HG03097 (cell line): ENCODE data around the gene STARD6.
A peak's percentile ranks its signal among the peaks of the same experiment; 100 is the strongest.
"Not testable (repeated sequence)": the region's sequence is repeated elsewhere in the genome, so short reads cannot be mapped to it uniquely, and the experiment has no call there.

ENCODE experiments used
- ATAC-seq: cut with Tn5 transposase; IDR thresholded peaks from one replicate; pipeline ENCODE4 v1.9.1; 2021; ENCODE audit not compliant: unreplicated experiment, low FRiP score

Gene STARD6

GRCh38 chr18:54357660-54358494 is at the start of gene STARD6, which contains the start of gene C18orf54:
TSS of gene STARD6 (minus strand) at chr18:54357858. CDS start at chr18:54354573, 3,285 bp downstream.
TSS of gene C18orf54 (plus strand) at chr18:54357906. CDS start at chr18:54360573, 2,667 bp downstream.
- ATAC-seq = peak; percentile 97

- ATAC-seq = no peak
These were observed 47.6 kb upstream of the STARD6 start for GRCh38 chr18:54405290-54405689.

- no peak for ATAC-seq
These were observed 39.1 kb upstream of the STARD6 start for GRCh38 chr18:54396760-54397159.

- no peak for ATAC-seq
These were observed 36.1 kb upstream of the STARD6 start for GRCh38 chr18:54393648-54394294.

GRCh38 chr18:54392543-54393023 is 34.9 kb upstream of the STARD6 start:
- no peak for ATAC-seq

DNA sequence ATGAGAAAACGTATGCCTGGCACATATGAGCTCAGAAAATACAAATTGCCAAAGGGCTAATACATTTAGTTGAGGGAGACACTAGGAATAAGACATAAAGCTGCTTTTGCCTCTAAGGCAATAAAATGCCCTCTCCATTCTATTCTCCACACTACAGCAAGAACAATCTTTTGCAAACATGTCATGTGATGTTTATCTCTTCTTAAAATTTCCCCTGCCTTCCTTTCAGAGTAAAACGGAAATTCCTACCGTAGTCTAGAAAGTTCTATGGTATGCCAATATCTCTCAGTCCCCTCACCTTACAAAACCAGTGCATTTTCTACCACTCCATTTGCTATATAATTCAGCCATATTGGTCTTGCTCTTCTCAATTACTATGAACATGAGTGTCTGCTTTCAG is 33.2 kb upstream of the STARD6 start:
- no peak for ATAC-seq

DNA sequence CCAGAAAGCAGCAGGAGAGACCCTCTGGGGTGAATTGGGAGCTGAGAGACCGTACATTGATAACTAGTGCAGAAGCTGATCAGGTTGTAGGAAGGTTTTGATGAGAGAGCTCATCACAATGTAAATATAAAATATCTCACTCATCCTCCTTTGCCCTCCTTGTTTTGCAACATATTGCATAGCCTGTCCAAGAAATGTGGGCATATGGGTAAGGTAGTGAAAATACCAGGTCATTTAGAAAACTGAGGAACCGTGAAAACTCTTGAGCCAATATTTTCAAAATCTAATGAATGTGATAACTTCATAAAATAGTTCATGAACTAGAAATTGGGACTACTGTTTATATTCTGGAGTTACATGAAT is 31.5 kb upstream of the STARD6 start:
- no peak for ATAC-seq

- ATAC-seq = peak; percentile 98
These were observed 30.8 kb upstream of the STARD6 start for GRCh38 chr18:54388203-54389142.

- ATAC-seq = no peak
These were observed 30.0 kb upstream of the STARD6 start for GRCh38 chr18:54387631-54388030.

- ATAC-seq = not testable (repeated sequence)
These were observed 29.3 kb upstream of the STARD6 start for GRCh38 chr18:54386800-54387495.

DNA sequence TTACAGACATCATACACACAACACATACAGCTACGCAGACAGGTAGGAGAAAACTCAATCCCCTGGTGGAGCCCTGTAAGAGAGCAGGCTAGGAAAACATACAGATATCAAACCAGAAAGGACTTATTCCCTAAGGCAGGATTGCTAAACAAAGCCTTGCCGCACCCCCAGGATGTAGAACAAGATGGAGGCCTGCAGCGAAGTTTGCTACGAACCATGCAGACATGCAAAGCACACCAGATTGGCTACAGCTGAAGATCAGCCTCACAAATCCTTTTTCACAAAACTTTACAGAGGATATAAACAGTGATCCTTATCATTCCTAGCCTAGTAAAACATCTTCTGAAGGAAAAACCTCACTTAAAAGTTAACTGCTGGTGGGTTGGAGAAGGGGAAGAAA is 28.4 kb upstream of the STARD6 start:
- ATAC-seq = no peak

DNA sequence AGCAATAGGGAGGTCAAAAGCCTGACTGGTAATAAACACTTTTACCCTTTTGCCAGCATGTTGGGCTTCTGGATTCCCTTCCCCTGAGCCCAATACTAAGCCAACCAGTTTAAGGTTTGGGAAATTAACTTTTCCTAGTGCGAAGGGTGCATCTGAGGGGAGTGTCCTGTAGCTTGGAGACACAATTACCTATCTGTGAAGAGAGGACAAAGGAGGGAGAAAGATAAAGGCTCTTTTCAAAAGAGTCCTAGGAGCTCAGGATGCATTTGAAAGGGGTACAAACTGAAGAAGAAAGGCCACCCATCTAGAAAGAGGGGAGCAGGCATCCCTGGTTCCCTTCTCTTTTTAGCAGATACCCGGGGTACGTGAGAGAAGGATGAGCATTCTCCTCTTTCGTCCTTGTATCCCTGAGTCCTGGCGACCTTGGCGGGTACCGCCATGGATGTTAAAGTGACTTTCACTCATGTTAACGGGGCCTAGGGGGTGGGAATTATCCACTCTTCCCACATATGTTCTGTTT is 25.1 kb upstream of the STARD6 start:
- ATAC-seq = no peak

- no peak for ATAC-seq
These were observed 24.4 kb upstream of the STARD6 start for GRCh38 chr18:54382076-54382475.

DNA sequence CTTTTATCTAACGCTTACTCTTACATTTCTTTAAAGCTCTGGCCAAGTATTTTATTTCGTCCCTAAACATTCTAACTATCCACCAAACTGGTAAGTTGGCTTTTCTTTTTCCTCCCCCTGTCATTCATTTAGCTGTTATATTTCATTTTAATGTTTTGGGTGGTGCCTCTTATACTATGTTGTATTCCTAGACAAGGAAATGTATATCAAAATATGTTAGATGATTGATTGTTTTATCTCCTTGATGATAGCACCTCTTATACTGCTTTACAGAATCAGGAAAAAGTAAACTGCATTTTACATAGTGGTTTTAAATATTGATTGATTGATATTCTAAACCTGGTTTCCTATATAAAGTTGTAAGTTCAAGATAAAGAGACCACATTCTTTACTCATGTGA is 24.0 kb upstream of the STARD6 start:
- no peak for ATAC-seq

DNA sequence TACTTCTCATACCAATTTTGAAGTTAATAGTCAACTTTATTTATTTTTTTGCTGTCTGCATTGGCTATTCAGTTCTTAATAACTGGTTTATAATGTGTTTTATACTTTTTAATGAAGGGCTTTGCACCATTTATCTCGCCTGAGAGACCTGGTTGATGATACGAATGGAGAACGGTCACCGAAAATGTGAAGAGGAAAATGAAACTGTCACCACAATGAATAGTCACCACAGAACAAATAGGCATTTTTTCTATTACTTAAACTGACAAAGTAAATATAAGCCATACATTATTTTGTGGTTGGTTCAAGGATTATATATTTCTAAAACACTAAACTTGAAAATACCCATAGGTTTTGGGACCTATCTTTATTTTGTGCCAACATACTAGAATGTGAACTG is 20.4 kb upstream of the STARD6 start:
- ATAC-seq = no peak

DNA sequence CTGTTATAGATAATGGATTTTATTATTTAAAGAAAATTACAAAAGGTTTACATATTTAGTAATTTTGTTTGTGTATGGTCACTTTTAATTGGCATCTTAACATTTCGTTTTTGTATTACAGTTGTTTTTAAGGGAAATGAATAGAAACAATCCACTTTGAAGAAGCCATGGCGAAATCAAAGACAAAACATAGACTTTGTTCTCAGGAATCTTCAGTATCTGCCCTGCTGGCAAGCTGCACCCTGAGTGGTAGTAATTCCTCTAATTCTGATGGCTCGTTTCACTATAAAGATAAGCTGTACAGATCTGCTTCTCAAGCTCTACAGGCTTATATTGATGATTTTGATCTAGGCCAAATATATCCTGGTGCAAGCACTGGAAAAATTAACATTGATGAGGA is 2.7 kb upstream of the STARD6 start:
- ATAC-seq = no peak

DNA sequence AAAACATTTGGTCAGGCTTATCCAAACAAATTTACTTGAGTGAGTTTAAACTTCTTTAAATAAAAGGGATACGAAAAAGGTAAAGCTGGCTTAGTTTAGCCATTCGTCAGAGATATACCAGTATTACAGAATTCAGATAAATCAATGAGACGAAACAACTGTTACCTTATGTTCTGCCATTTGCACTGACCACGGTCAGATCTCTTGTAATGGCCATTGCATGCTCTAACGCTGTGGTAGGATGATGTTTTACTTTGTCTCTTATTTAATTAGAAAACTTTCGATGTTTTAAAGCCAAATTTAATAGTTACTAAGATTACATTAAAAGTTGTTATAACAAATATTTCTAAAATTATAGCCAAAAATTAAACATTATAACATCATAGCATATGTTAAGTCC is 1.6 kb upstream of the STARD6 start:
- no peak for ATAC-seq

- no peak for ATAC-seq
These were observed 910 bp upstream of the STARD6 start for GRCh38 chr18:54358495-54359040.

DNA sequence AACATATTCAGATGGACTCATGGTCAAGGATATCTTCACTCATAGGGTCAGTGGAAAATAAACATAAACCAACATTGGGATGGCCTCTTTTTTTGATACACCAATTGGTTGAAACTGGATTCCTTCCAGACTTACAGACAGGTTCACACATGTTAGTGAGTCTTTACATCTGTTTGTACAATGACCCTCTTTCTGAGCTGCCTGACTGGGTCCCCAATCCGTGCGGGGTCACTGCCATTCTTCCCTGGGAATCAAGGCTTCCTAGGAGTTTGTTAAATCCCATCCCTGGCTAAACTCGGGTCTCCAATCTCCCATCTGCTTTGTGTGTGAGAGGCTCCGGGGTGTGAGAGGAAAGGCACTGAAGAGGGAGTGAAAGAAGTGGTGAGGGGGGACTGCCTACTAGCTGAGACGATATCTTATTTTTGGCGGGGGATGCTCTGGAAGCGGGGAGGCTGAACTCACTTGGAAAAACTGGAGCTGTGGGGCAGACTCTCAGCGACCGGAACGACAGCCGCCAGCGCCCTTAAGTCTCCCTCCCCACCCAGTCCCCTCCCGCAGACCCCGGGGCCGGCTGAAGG is 487 bp downstream of the STARD6 start:
- ATAC-seq = no peak
